Epithelial cell of prostate (primary cell): ENCODE results near the gene FOXA2.

Experiments
- DNase-seq: peaks from one replicate; pipeline ENCODE4 v3.0.0-alpha.2; 2011; ENCODE audit warnings: low read depth, low spot score
- H3K27ac ChIP-seq: fragments of 450-650 bp; 2 replicates; pipeline ENCODE4 v1.5.1; 2017; ENCODE audit warnings: mild to moderate bottlenecking

FOXA2 gene

GRCh38 chr20:22584922-22585785, 782 bp upstream of the FOXA2 start:
- DNase-seq: no peak
- peak overlapping the region; percentile 64 for H3K27ac ChIP-seq

- H3K27ac ChIP-seq: peak overlapping the region; percentile 64
- no peak for DNase-seq
Observed at GRCh38 chr20:22583773-22584521, 425 bp downstream of the FOXA2 start.

GRCh38 chr20:22582964-22583772, 1.2 kb downstream of the FOXA2 start:
- peak overlapping the region; percentile 64 for H3K27ac ChIP-seq
- no peak for DNase-seq

GRCh38 chr20:22582386-22582963, 1.9 kb downstream of the FOXA2 start:
- H3K27ac ChIP-seq: no peak overlapping the region
- no peak for DNase-seq

GRCh38 chr20:22581437-22582385, 2.7 kb downstream of the FOXA2 start:
- no peak overlapping the region for H3K27ac ChIP-seq
- DNase-seq: no peak

- no peak for DNase-seq
- no peak overlapping the region for H3K27ac ChIP-seq
Observed at GRCh38 chr20:22579711-22580697, 4.4 kb downstream of the FOXA2 start.

- H3K27ac ChIP-seq: no peak overlapping the region
- DNase-seq: no peak
Observed at GRCh38 chr20:22579119-22579427, 5.3 kb downstream of the FOXA2 start.

- no peak for DNase-seq
- no peak overlapping the region for H3K27ac ChIP-seq
Observed at GRCh38 chr20:22578221-22579118, 5.9 kb downstream of the FOXA2 start.

GRCh38 chr20:22577515-22578220, 6.7 kb downstream of the FOXA2 start:
- DNase-seq: no peak
- H3K27ac ChIP-seq: no peak overlapping the region

- DNase-seq: no peak
- H3K27ac ChIP-seq: no peak overlapping the region
Observed at GRCh38 chr20:22576733-22577514, 7.4 kb downstream of the FOXA2 start.

- DNase-seq: no peak
- H3K27ac ChIP-seq: no peak overlapping the region
Observed at GRCh38 chr20:22576273-22576672, 8.1 kb downstream of the FOXA2 start.

- H3K27ac ChIP-seq: no peak overlapping the region
- no peak for DNase-seq
Observed at GRCh38 chr20:22575737-22576136, 8.6 kb downstream of the FOXA2 start.

GRCh38 chr20:22575087-22575721, 9.2 kb downstream of the FOXA2 start:
- no peak overlapping the region for H3K27ac ChIP-seq
- no peak for DNase-seq

- DNase-seq: no peak
- no peak overlapping the region for H3K27ac ChIP-seq
Observed at GRCh38 chr20:22574545-22575086, 9.8 kb downstream of the FOXA2 start.

GRCh38 chr20:22572491-22572890, 11.9 kb downstream of the FOXA2 start:
- no peak for DNase-seq
- no peak overlapping the region for H3K27ac ChIP-seq
